Measurements from ENCODE around the gene RBKS. TPM values are rescaled to one million over a fixed set of nuclear protein-coding genes. Genes with fewer than 3 reads are reported as not detected.

RBKS gene
- total RNA-seq, 4 donors from 2014 or later = 1.5 to 3.1 (median 2.1) TPM

GRCh38 chr2:27762951-27763906 is 127.0 kb downstream of the RBKS start:
- TF ChIP-seq CTCF (IDR thresholded peaks at IDR 0.05; ENCODE audit: low read depth) = no peak

- no peak for TF ChIP-seq CTCF (IDR thresholded peaks at IDR 0.05; ENCODE audit: low read depth)
These were observed 133.4 kb downstream of the RBKS start for GRCh38 chr2:27756544-27757498.

DNA sequence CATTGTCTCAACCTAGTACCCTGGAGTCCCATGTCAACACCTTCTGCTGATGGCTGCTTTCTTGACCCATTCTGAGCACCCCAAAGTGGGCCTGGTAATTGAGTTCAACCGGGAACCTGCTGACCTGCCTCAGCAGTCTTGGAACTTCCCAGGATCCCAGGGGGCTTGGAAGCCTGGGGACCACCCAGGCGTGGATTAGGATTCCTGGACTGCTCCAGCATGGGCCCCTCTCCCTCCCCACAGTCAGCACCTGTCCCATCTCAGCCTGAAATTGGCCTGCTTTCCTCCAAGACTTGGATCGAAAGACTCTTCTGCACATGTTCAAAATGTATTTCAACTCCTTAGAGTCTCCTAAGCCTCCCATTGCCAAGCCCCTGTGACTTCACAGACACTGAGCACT is 134.1 kb downstream of the RBKS start:
- TF ChIP-seq CTCF (IDR thresholded peaks at IDR 0.05; ENCODE audit: low read depth) = no peak

DNA sequence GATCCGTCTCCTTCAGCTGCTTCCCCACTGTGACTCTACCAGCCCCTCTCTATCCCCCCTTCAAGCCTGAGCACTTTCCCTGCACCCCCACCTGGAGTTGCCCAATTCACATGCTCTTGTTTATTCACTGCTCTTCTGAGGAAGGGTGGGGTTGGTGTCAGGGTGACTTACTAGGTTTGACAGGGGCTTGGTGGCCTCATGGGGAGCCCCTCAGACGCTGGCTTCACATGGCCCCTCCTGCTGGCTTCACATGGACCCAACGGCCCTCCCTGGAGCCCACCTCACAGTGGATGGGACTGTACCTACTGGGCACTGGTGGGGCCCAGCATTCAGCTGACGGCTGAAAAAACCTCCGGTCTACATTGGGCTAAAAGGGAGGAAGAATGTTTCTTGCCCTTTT is 135.4 kb downstream of the RBKS start:
- TF ChIP-seq CTCF (IDR thresholded peaks at IDR 0.05; ENCODE audit: low read depth) = no peak

DNA sequence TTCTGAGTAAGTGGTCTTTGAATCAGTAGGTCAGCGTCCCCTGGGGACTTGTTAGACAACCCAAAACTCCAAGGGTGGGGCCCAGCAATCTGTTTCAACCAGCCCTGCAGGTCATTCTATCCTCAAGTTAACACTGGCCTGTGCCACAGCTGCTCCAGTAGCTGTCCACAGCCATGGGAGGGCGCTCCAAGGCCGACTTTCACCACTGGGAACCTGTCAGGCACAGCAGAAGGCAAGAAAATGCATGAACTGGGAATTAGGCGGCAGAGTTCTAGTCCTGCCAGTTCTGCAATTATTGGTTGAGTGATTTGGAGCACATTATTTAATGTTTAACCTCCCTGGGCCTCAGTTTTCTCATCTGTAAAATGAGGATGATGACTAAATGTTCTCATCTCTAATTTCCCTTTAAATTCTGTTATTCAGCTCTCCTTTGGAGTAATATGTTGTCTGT is 136.0 kb downstream of the RBKS start:
- no peak for TF ChIP-seq CTCF (IDR thresholded peaks at IDR 0.05; ENCODE audit: low read depth)

- no peak for TF ChIP-seq CTCF (IDR thresholded peaks at IDR 0.05; ENCODE audit: low read depth)
These were observed 137.5 kb downstream of the RBKS start for GRCh38 chr2:27752551-27753237.
